Testis (tissue), 2 donors: ENCODE data around the gene AFF1.

ENCODE experiments used
- POLR2A ChIP-seq: fragments of 450-650 bp; IDR thresholded peaks from one replicate; pipeline ENCODE4 v1.6.1; 2017; ENCODE audit warnings: antibody characterized with exemption, mild to moderate bottlenecking, moderate library complexity
- TF ChIP-seq, protein P1 (sequence below), 3 experiments: fragments of 450-650 bp in 2 of 3; fragments of 200-600 bp in 1 of 3; sonication (generic) in 1 of 3; IDR thresholded peaks; one replicate each; pipeline ENCODE4 v1.5.1; 2016 to 2019; ENCODE audit warnings: antibody characterized with exemption in 3 of 3, mild to moderate bottlenecking in 2 of 3, moderate library complexity in 1 of 3

DNA sequence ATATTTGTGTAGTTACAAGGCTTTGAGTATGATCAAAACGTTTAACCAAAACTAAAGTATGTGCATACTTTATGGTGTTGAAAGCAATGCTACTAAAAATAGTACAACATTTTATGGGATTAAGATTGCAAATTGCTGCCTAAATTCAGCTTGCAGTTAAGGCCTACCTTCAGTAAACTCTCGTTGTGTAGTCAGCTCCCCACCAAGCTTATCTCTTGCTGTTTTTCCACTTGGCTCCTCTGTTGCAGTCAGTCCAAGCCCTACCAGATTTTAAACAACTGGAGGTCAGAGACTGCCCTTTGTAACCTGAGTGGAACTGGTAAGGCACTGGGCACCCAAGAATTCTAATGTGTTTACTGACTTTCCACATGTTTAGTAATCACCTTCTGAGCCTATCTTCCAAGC, 25.7 kb downstream of the AFF1 start:
- TF ChIP-seq, protein P1, sequence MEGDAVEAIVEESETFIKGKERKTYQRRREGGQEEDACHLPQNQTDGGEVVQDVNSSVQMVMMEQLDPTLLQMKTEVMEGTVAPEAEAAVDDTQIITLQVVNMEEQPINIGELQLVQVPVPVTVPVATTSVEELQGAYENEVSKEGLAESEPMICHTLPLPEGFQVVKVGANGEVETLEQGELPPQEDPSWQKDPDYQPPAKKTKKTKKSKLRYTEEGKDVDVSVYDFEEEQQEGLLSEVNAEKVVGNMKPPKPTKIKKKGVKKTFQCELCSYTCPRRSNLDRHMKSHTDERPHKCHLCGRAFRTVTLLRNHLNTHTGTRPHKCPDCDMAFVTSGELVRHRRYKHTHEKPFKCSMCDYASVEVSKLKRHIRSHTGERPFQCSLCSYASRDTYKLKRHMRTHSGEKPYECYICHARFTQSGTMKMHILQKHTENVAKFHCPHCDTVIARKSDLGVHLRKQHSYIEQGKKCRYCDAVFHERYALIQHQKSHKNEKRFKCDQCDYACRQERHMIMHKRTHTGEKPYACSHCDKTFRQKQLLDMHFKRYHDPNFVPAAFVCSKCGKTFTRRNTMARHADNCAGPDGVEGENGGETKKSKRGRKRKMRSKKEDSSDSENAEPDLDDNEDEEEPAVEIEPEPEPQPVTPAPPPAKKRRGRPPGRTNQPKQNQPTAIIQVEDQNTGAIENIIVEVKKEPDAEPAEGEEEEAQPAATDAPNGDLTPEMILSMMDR (IDR thresholded peaks at IDR 0.05), result no peak
- TF ChIP-seq POLR2A, result no peak
